GM10266 (cell line): ENCODE results near the gene NCKAP5.
"Not testable (repeated sequence)": the region's sequence is repeated elsewhere in the genome, so short reads cannot be mapped to it uniquely, and the experiment has no call there.

Experiments used
- DNase-seq: peaks from one replicate; pipeline ENCODE4 v3.0.0; 2012; ENCODE audit errors: extremely low spot score
- TF ChIP-seq, protein P1 (sequence below): IDR thresholded peaks from 2 replicates; pipeline ENCODE4 v1.5.1; 2012; ENCODE audit warnings: mild to moderate bottlenecking, low read depth; ENCODE audit not compliant: control insufficient read depth, insufficient read depth; ENCODE audit errors: missing control alignments

The NCKAP5 gene

GRCh38 chr2:133477616-133477990 lies 90.7 kb downstream of the NCKAP5 start:
- no peak for DNase-seq
- TF ChIP-seq, protein P1, sequence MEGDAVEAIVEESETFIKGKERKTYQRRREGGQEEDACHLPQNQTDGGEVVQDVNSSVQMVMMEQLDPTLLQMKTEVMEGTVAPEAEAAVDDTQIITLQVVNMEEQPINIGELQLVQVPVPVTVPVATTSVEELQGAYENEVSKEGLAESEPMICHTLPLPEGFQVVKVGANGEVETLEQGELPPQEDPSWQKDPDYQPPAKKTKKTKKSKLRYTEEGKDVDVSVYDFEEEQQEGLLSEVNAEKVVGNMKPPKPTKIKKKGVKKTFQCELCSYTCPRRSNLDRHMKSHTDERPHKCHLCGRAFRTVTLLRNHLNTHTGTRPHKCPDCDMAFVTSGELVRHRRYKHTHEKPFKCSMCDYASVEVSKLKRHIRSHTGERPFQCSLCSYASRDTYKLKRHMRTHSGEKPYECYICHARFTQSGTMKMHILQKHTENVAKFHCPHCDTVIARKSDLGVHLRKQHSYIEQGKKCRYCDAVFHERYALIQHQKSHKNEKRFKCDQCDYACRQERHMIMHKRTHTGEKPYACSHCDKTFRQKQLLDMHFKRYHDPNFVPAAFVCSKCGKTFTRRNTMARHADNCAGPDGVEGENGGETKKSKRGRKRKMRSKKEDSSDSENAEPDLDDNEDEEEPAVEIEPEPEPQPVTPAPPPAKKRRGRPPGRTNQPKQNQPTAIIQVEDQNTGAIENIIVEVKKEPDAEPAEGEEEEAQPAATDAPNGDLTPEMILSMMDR, result no peak

- no peak for DNase-seq
- TF ChIP-seq, protein P1, result no peak
Observed at GRCh38 chr2:133476931-133477615, 91.2 kb downstream of the NCKAP5 start.

GRCh38 chr2:133476286-133476685 lies 92.0 kb downstream of the NCKAP5 start:
- TF ChIP-seq, protein P1, result no peak
- DNase-seq, result no peak

DNA sequence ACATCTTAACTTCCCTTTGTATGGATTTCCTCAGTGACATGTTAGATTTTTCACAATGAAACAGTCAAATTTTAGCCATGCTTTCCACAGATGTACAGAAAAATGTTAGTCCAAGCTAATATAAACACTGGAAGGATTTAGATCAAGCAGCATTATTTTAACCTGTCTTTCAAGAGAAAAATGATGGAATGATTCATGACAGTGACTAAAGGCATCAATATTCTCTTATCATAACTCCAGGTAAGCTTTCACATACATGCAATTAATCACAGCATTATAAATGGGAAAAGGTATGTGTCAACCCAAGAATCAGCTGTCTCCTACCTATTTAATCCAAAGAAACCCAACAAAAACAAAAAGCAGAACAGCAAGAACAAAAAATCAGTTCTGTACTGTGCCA lies 92.7 kb downstream of the NCKAP5 start:
- DNase-seq, result no peak

GRCh38 chr2:133470446-133470845 lies 97.8 kb downstream of the NCKAP5 start:
- DNase-seq, result not testable (repeated sequence)

More for the DNA sequence above, 92.7 kb downstream of the NCKAP5 start:
- TF ChIP-seq, protein P1, result no peak

GRCh38 chr2:133462811-133463210 lies 105.5 kb downstream of the NCKAP5 start:
- TF ChIP-seq, protein P1, result no peak

GRCh38 chr2:133461484-133461883 lies 106.8 kb downstream of the NCKAP5 start:
- no peak for DNase-seq
- TF ChIP-seq, protein P1, result no peak

More at GRCh38 chr2:133462811-133463210, 105.5 kb downstream of the NCKAP5 start:
- DNase-seq, result no peak

GRCh38 chr2:133459590-133459989 lies 108.7 kb downstream of the NCKAP5 start:
- TF ChIP-seq, protein P1, result no peak
- DNase-seq, result no peak
